PFSK-1 (cell line): ENCODE data around the gene RNF175.

Experiments
- FOXP2 ChIP-seq: optimal IDR thresholded peaks from 2 replicates; pipeline ENCODE3; 2011; ENCODE audit warnings: borderline replicate concordance, control low read depth, inconsistent platforms; ENCODE audit not compliant: insufficient read depth; ENCODE audit errors: extremely low read length, extremely low read depth
- POLR2AphosphoS5 ChIP-seq: IDR thresholded peaks from 2 replicates; pipeline ENCODE4 v1.6.1; 2012; ENCODE audit warnings: low read depth, mild to moderate bottlenecking, control low read depth, low read length, moderate library complexity
- REST ChIP-seq, 2 experiments: IDR thresholded peaks; 2 replicates each; pipeline versions ENCODE4 v1.6.1 to v1.8.0; 2011 to 2012; ENCODE audit warnings: low read depth in 2 of 2, low read length in 2 of 2, control low read depth in 1 of 2, inconsistent platforms in 1 of 2, mild to moderate bottlenecking in 1 of 2, moderate library complexity in 1 of 2; ENCODE audit not compliant: insufficient read depth in 1 of 2
- SIN3A ChIP-seq: IDR thresholded peaks from 2 replicates; pipeline ENCODE4 v1.6.1; 2012; ENCODE audit warnings: mild to moderate bottlenecking, low read length, moderate library complexity, borderline replicate concordance; ENCODE audit not compliant: insufficient read depth
- TAF1 ChIP-seq: IDR thresholded peaks from 2 replicates; pipeline ENCODE4 v1.6.1; 2012; ENCODE audit warnings: low read length, control low read depth, borderline replicate concordance; ENCODE audit not compliant: insufficient read depth

RNF175 gene

GRCh38 chr4:153748378-153748777, 11.4 kb downstream of the RNF175 start:
- TF ChIP-seq TAF1 (no peak), SIN3A (no peak), REST (IDR thresholded peaks at IDR 0.05; ENCODE audit: insufficient read depth in 1 of 2, low read depth in 2 of 2, low read length in 2 of 2) (no peak), POLR2AphosphoS5 (no peak), FOXP2 (no peak)

- no peak for TF ChIP-seq TAF1
- TF ChIP-seq SIN3A = no peak
- no peak for TF ChIP-seq FOXP2
- TF ChIP-seq POLR2AphosphoS5 = no peak
- TF ChIP-seq REST (IDR thresholded peaks at IDR 0.05; ENCODE audit: insufficient read depth in 1 of 2, low read depth in 2 of 2, low read length in 2 of 2) = no peak
These were observed 12.3 kb downstream of the RNF175 start for GRCh38 chr4:153747406-153747955.

GRCh38 chr4:153745651-153746050, 14.2 kb downstream of the RNF175 start:
- TF ChIP-seq TAF1 = no peak
- no peak for TF ChIP-seq SIN3A
- no peak for TF ChIP-seq POLR2AphosphoS5
- no peak for TF ChIP-seq FOXP2
- TF ChIP-seq REST (IDR thresholded peaks at IDR 0.05; ENCODE audit: insufficient read depth in 1 of 2, low read depth in 2 of 2, low read length in 2 of 2) = no peak

- TF ChIP-seq SIN3A (no peak), REST (IDR thresholded peaks at IDR 0.05; ENCODE audit: insufficient read depth in 1 of 2, low read depth in 2 of 2, low read length in 2 of 2) (no peak), FOXP2 (no peak), TAF1 (no peak), POLR2AphosphoS5 (no peak)
These were observed 18.3 kb downstream of the RNF175 start for GRCh38 chr4:153741541-153741940.

- no peak for TF ChIP-seq FOXP2
- TF ChIP-seq TAF1 = no peak
- TF ChIP-seq SIN3A = no peak
- no peak for TF ChIP-seq REST (IDR thresholded peaks at IDR 0.05; ENCODE audit: insufficient read depth in 1 of 2, low read depth in 2 of 2, low read length in 2 of 2)
- TF ChIP-seq POLR2AphosphoS5 = no peak
These were observed 23.8 kb downstream of the RNF175 start for GRCh38 chr4:153735906-153736461.
